Testis (tissue), 3 donors: ENCODE measurements around the gene CCDC102A. TPM values are rescaled to one million over a fixed set of nuclear protein-coding genes. Genes with fewer than 3 reads are reported as not detected.
A peak's percentile ranks its signal among the peaks of the same experiment; 100 is the strongest.
"Not testable (repeated sequence)": the region's sequence is repeated elsewhere in the genome, so short reads cannot be mapped to it uniquely, and the experiment has no call there.

Experiments used
- DNase-seq: peaks from one replicate; pipeline ENCODE4 v3.0.0-alpha.2; 2019
- H3K27ac ChIP-seq, 2 donors: fragments of 200-600 bp; sonication (generic); one replicate each; pipeline ENCODE4 v1.5.1; 2019
- H3K27me3 ChIP-seq: fragments of 200-600 bp; sonication (generic); one replicate; pipeline ENCODE4 v1.5.1; 2019
- H3K36me3 ChIP-seq: fragments of 200-600 bp; sonication (generic); one replicate; pipeline ENCODE4 v1.5.1; 2017; ENCODE audit warnings: low read depth; ENCODE audit errors: missing control alignments
- H3K4me1 ChIP-seq: fragments of 200-600 bp; sonication (generic); one replicate; pipeline ENCODE4 v1.5.1; 2019
- H3K4me3 ChIP-seq, 2 donors: fragments of 200-600 bp; sonication (generic); one replicate each; pipeline ENCODE4 v1.5.1; 2017 to 2019
- H3K9me3 ChIP-seq: fragments of 200-600 bp; sonication (generic); one replicate; pipeline ENCODE4 v1.5.1; 2017
- CTCF ChIP-seq, 3 experiments: fragments of 450-650 bp in 2 of 3; fragments of 200-600 bp in 1 of 3; sonication (generic) in 1 of 3; IDR thresholded peaks; one replicate each; pipeline ENCODE4 v1.5.1; 2016 to 2019; ENCODE audit warnings: antibody characterized with exemption in 3 of 3, mild to moderate bottlenecking in 2 of 3, moderate library complexity in 1 of 3
- POLR2A ChIP-seq: fragments of 450-650 bp; IDR thresholded peaks from one replicate; pipeline ENCODE4 v1.6.1; 2017; ENCODE audit warnings: antibody characterized with exemption, mild to moderate bottlenecking, moderate library complexity
- WGBS, 2 donors: methylation state at CpG; one replicate each; pipeline ENCODE4 v1.1.5; 2018; 5-methylcytosine and 5-hydroxymethylcytosine counted together
- intact Hi-C: fragments of 100-400 bp; cut with DNase I; formaldehyde crosslinking; loops from one replicate; pipeline ENCODE4 v1.15.1; 2023; ENCODE audit warnings: low total_unique reads
- polyA plus RNA-seq: library from polyadenylated mRNA; stranded (reverse); fragments of 350-450 nt; fragmentation: Illumina TruSeq; extraction: RNeasy Lipid Tissue Mini Kit (QIAGEN cat#74804); gene quantifications from one replicate; pipeline ENCODE4 v1.2.3, GENCODE V29; 2014; ENCODE audit warnings: low read depth, low replicate concordance; ENCODE audit not compliant: insufficient read depth
- total RNA-seq, 2 donors: library from RNA; depleted of rRNA; stranded (reverse); fragments of >200 nt; gene quantifications; one replicate each; pipeline ENCODE4 v1.2.3, GENCODE V29; 2016

The CCDC102A gene
- total and polyA plus RNA-seq, 3 donors from 2014 or later: 7.7 to 16.7 (median 13.1) TPM

GRCh38 chr16:57502048-57502775 lies 34.2 kb downstream of the CCDC102A start:
- DNase-seq: no peak
- Histone ChIP-seq H3K36me3 (no peaks in the 10 kb centered on the region), H3K27me3 (no peaks in the 10 kb centered on the region), H3K4me3 (no peak overlapping the region), H3K27ac (no peak overlapping the region), H3K9me3 (no peaks in the 10 kb centered on the region), H3K4me1 (peaks cover 13% of the 10 kb centered on the region)
- intact Hi-C loops: no loop called here
- 80 to 83% methylated on average over 12 of the region's 12 CpGs for WGBS, 2 donors
- no peak for TF ChIP-seq CTCF (IDR thresholded peaks at IDR 0.05)
- no peak for TF ChIP-seq POLR2A

DNA sequence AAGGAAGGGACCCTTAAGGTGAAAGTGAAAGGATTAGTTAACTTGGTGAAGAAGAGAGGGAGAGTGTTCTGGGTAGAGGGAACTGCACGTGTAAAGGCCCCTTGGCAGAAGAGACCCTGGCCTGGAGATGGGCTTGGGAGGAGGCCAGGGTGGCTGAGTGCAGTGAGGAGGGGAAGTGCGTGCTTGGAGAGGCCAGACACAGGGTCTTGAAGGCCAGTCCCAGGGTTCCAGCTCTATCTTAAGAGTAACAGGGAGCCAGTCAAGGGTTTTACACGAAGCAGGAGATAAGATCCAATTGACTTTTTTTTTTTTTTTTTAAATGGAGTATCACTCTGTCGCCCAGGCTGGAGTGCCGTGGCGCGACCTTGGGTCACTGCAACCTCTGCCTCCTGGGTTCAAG lies 34.9 kb downstream of the CCDC102A start:
- Histone ChIP-seq H3K4me3 (no peak overlapping the region), H3K27ac (no peak overlapping the region), H3K36me3 (no peaks in the 10 kb centered on the region), H3K27me3 (no peaks in the 10 kb centered on the region), H3K4me1 (peaks cover 13% of the 10 kb centered on the region), H3K9me3 (no peaks in the 10 kb centered on the region)
- no peak for DNase-seq
- TF ChIP-seq CTCF (IDR thresholded peaks at IDR 0.05): no peak
- no peak for TF ChIP-seq POLR2A
- 74 to 80% methylated on average over 7 of the region's 7 CpGs for WGBS, 2 donors
- intact Hi-C loops: no loop called here

DNA sequence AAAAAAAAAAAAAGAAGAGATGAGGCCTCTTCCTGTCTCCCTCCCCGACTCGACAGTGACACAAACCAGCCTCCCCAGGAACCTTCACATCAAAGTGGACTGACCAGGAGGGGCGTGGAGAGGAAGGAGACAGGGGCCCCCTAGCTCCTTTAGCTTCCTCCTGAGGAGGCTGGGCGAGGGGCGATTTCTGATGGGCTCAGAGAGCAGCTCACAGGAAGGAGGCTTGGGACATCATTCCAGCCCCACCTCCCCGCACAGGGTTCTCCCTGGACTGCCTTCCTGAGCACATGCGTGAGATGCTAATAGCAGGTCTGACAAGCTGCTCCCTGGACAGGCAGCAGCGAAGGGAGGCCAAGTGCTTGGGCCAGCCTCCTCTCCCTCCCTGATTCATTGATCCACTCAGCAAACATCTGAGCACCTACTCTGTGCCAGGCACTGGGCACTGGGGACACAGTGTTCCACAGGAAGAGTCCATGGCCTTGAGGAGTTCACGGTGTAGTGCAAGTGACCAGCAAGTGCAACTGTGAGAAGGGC lies 35.7 kb downstream of the CCDC102A start:
- peak; percentile 60 for DNase-seq
- no peak overlapping the region for H3K27ac ChIP-seq
- H3K9me3 ChIP-seq: no peaks in the 10 kb centered on the region
- H3K27me3 ChIP-seq: no peaks in the 10 kb centered on the region
- H3K4me3 ChIP-seq: no peak overlapping the region
- no peak for TF ChIP-seq CTCF (IDR thresholded peaks at IDR 0.05)
- TF ChIP-seq POLR2A: no peak
- 62 to 63% methylated on average over 8 to 9 of the region's 9 CpGs for WGBS, 2 donors
- intact Hi-C loops: no loop called here
- H3K36me3 ChIP-seq: no peaks in the 10 kb centered on the region
- peaks cover 13% of the 10 kb centered on the region for H3K4me1 ChIP-seq

DNA sequence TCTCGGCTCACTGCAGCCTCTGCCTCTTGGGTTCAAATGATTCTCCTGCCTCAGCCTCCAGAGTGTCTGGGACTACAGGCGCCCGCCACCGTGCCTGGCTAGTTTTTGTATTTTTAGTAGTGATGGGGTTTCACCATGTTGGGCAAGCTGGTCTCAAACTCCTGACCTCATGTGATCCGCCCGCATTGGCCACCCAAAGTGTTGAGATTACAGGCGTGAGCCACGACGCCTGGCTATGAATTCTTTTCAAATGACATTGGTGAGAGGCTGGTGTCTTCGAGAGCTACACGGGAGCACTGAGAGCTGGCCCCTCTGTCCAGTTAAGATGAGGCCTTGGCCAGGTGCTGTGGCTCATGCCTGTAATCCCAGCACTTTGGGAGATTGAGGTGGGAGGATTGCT lies 36.4 kb downstream of the CCDC102A start:
- H3K27me3 ChIP-seq, DNase-seq, intact Hi-C loops, H3K4me3 ChIP-seq, H3K36me3 ChIP-seq, H3K9me3 ChIP-seq, H3K27ac ChIP-seq: not testable (repeated sequence)
- peaks cover 13% of the 10 kb centered on the region for H3K4me1 ChIP-seq
- WGBS, 2 donors: 91 to 96% methylated on average over 11 of the region's 11 CpGs

DNA sequence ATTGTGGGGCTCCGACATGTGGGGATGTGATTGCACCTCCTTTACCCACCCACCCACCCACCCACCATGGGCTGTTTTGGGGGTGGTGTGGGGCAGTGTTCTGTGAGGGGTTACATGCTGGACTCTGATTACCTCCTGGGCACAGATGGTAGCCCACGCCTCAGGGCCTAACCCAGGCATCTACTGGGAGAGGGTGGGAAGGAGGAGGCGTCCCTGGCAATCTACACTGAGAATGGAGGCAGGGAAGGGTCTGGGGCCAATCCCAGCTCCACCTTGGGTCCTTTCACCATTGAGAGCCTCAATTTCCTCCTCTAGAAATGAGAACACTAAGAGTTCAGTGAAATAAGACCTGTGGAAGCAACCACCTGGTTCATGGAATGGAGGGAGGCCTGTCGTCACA lies 38.3 kb downstream of the CCDC102A start:
- H3K9me3 ChIP-seq: no peaks in the 10 kb centered on the region
- peaks cover 7% of the 10 kb centered on the region for H3K4me1 ChIP-seq
- H3K27ac ChIP-seq: no peak overlapping the region
- H3K27me3 ChIP-seq: no peaks in the 10 kb centered on the region
- WGBS, 2 donors: 95 to 100% methylated on average over 2 to 4 of the region's 4 CpGs
- H3K36me3 ChIP-seq: no peaks in the 10 kb centered on the region
- no peak overlapping the region for H3K4me3 ChIP-seq
- TF ChIP-seq POLR2A (no peak), CTCF (IDR thresholded peaks at IDR 0.05) (no peak)
- intact Hi-C loops: no loop called here
- DNase-seq: no peak
